Esophagus muscularis mucosa (tissue), 3 donors: ENCODE data around the gene KLK11.

Experiments used
- CTCF ChIP-seq, 3 experiments: fragments of 200-600 bp in 2 of 3; fragments of 450-650 bp in 1 of 3; sonication (generic) in 2 of 3; IDR thresholded peaks; one replicate each; pipeline ENCODE4 v1.5.1; 2017 to 2019; ENCODE audit warnings: antibody characterized with exemption in 3 of 3, mild to moderate bottlenecking in 2 of 3, moderate library complexity in 1 of 3
- POLR2A ChIP-seq: fragments of 450-650 bp; IDR thresholded peaks from one replicate; pipeline ENCODE4 v1.6.1; 2017; ENCODE audit warnings: antibody characterized with exemption, moderate library complexity, mild to moderate bottlenecking, low read depth
- POLR2AphosphoS5 ChIP-seq, 2 donors: sonication (generic); formaldehyde crosslinking; IDR thresholded peaks; one replicate each; pipeline ENCODE4 v1.6.1; 2017; ENCODE audit warnings: antibody characterized with exemption in 2 of 2

- no peak for TF ChIP-seq POLR2A
- no peak for TF ChIP-seq CTCF (IDR thresholded peaks at IDR 0.05)
- TF ChIP-seq POLR2AphosphoS5 (IDR thresholded peaks at IDR 0.05): no peak
Observed at GRCh38 chr19:51027873-51028272, 1.5 kb upstream of the KLK11 start.
